Measurements from ENCODE around the gene ERC2.
A peak's percentile ranks its signal among the peaks of the same experiment; 100 is the strongest.

Gene ERC2

DNA sequence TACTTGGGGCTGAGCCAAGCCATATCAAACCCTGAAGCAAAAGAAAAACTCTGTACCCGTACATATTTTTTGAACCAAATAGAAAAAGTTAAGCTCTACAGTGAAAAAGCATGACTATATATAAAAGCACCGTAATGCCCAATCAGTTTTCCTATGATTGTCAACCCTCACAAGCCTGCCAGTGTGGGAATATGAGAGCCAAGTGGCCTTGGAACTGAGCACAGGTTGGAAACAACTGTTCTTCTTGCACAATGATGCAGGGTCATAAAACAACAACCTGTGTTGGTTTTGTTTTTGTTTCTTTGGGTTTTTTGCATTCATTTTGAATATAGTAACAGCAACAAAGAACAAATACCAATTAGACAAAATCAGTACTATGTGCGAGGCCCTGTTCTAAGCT lies 3.5 kb upstream of the ERC2 start (continued):
- TF ChIP-seq SP2 (tag by site-specific recombination; IDR thresholded peaks at IDR 0.05), result no peak
- TF ChIP-seq, protein P1, sequence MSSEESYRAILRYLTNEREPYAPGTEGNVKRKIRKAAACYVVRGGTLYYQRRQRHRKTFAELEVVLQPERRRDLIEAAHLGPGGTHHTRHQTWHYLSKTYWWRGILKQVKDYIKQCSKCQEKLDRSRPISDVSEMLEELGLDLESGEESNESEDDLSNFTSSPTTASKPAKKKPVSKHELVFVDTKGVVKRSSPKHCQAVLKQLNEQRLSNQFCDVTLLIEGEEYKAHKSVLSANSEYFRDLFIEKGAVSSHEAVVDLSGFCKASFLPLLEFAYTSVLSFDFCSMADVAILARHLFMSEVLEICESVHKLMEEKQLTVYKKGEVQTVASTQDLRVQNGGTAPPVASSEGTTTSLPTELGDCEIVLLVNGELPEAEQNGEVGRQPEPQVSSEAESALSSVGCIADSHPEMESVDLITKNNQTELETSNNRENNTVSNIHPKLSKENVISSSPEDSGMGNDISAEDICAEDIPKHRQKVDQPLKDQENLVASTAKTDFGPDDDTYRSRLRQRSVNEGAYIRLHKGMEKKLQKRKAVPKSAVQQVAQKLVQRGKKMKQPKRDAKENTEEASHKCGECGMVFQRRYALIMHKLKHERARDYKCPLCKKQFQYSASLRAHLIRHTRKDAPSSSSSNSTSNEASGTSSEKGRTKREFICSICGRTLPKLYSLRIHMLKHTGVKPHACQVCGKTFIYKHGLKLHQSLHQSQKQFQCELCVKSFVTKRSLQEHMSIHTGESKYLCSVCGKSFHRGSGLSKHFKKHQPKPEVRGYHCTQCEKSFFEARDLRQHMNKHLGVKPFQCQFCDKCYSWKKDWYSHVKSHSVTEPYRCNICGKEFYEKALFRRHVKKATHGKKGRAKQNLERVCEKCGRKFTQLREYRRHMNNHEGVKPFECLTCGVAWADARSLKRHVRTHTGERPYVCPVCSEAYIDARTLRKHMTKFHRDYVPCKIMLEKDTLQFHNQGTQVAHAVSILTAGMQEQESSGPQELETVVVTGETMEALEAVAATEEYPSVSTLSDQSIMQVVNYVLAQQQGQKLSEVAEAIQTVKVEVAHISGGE (tag by site-specific recombination; conservative IDR thresholded peaks at IDR 0.05; ENCODE audit: low read depth), result no peak

DNA sequence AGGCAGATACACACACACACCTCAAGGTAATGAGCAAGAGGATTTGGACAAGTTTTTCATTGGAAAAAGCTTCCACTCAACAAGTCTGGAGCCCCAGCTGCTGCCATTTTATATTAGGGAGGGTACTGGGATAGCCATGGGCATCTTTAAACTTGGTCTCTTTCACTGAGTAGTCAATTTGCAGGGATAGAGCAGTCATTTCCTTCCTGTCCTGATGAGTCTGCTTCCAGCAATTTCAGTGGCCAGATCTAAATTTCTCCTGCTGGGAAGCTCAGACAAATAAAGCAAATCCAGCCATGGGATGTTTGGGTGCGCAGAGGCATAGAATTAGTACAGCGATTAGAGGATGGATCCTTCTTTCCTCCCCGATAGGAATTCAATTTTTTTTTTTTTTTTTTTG lies 874 bp upstream of the ERC2 start:
- H3K9me3 ChIP-seq (ENCODE audit: control insufficient read depth, insufficient read depth, low read depth, low read length), result no peaks in the 10 kb centered on the region
- POLR2A ChIA-PET, result no interaction called here
- H3K4me1 ChIP-seq (ENCODE audit: control insufficient read depth, insufficient read depth, low read length), result no peaks in the 10 kb centered on the region
- H3K4me3 ChIP-seq (ENCODE audit: low read depth, low read length), result no peak overlapping the region
- no peaks in the 10 kb centered on the region for H3K36me3 ChIP-seq (ENCODE audit: control insufficient read depth in 2 of 2, insufficient read depth in 1 of 2, low read length in 2 of 2)
- no peak overlapping the region for H3K27ac ChIP-seq (ENCODE audit: extremely low read depth, low read depth, low read length)
- CTCF ChIA-PET, result interaction anchor here (0.8 to 1.6 kb wide), 6 partner anchors 9 to 129 kb away, joined by 3 to 6 read pairs (median 4); no protein-coding TSS in a partner anchor
- no peak for TF ChIP-seq ZNF747 (tag by site-specific recombination; IDR thresholded peaks at IDR 0.05)
- no peak for TF ChIP-seq ZNF324 (tag by site-specific recombination; IDR thresholded peaks at IDR 0.05)
- no peak for TF ChIP-seq SCRT1 (tag by site-specific recombination; IDR thresholded peaks at IDR 0.05; ENCODE audit: borderline replicate concordance)
- no peak for TF ChIP-seq GFI1B (tag by site-specific recombination; IDR thresholded peaks at IDR 0.05)
- no peak for TF ChIP-seq ZNF184 (tag by site-specific recombination; IDR thresholded peaks at IDR 0.05)
- TF ChIP-seq ZNF426 (tag by site-specific recombination; IDR thresholded peaks at IDR 0.05), result no peak
- TF ChIP-seq ZNF626 (tag by site-specific recombination; IDR thresholded peaks at IDR 0.05), result no peak
- no peak for TF ChIP-seq ZNF169 (tag by site-specific recombination; IDR thresholded peaks at IDR 0.05)
- TF ChIP-seq ZNF623 (tag by site-specific recombination; IDR thresholded peaks at IDR 0.05), result no peak
- TF ChIP-seq ZNF292 (tag by site-specific recombination; IDR thresholded peaks at IDR 0.05; ENCODE audit: borderline replicate concordance, low read depth), result no peak
- TF ChIP-seq, protein P2, sequence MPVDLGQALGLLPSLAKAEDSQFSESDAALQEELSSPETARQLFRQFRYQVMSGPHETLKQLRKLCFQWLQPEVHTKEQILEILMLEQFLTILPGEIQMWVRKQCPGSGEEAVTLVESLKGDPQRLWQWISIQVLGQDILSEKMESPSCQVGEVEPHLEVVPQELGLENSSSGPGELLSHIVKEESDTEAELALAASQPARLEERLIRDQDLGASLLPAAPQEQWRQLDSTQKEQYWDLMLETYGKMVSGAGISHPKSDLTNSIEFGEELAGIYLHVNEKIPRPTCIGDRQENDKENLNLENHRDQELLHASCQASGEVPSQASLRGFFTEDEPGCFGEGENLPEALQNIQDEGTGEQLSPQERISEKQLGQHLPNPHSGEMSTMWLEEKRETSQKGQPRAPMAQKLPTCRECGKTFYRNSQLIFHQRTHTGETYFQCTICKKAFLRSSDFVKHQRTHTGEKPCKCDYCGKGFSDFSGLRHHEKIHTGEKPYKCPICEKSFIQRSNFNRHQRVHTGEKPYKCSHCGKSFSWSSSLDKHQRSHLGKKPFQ (tag by site-specific recombination; IDR thresholded peaks at IDR 0.05), result no peak

DNA sequence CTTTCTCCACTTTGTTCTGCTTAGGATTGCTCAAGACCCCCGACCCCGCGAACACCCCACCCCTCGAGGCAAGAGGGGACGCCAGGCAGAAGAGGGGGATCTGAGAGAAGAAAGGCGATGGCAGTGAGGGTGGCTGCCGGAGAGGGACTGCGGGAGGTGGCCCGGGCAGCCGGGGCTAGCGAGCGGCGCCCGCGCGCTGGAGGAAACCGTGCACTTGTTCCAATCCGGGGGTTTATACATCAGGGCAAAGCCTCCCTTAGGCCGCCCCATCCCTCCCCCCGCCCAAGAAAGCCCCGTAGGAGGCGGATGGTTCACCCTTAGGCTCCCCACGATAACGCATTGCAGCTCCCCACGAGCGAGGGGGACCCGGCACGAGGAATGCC lies 475 bp downstream of the ERC2 start:
- peak overlapping the region; percentile 41; the same call in 1 of the 2 replicates for H3K27ac ChIP-seq (ENCODE audit: extremely low read depth, low read depth, low read length)
- ChIA-PET CTCF (interaction anchor here (0.7 to 1.2 kb wide), 2 partner anchors 21 to 23 kb away, joined by 3 read pairs; no protein-coding TSS in a partner anchor), POLR2A (no interaction called here)
- H3K36me3 ChIP-seq (ENCODE audit: control insufficient read depth in 2 of 2, insufficient read depth in 1 of 2, low read length in 2 of 2), result no peaks in the 10 kb centered on the region
- no peaks in the 10 kb centered on the region for H3K9me3 ChIP-seq (ENCODE audit: control insufficient read depth, insufficient read depth, low read depth, low read length)
- peak overlapping the region; percentile 65 for H3K4me3 ChIP-seq (ENCODE audit: low read depth, low read length)
- no peaks in the 10 kb centered on the region for H3K4me1 ChIP-seq (ENCODE audit: control insufficient read depth, insufficient read depth, low read length)
- no peak for TF ChIP-seq ZNF10 (tag by site-specific recombination; IDR thresholded peaks at IDR 0.05)
- peak; percentile 28; the same call in 1 of the 2 replicates for TF ChIP-seq ZNF335 (tag by site-specific recombination; conservative IDR thresholded peaks at IDR 0.05)
- TF ChIP-seq, protein P3, sequence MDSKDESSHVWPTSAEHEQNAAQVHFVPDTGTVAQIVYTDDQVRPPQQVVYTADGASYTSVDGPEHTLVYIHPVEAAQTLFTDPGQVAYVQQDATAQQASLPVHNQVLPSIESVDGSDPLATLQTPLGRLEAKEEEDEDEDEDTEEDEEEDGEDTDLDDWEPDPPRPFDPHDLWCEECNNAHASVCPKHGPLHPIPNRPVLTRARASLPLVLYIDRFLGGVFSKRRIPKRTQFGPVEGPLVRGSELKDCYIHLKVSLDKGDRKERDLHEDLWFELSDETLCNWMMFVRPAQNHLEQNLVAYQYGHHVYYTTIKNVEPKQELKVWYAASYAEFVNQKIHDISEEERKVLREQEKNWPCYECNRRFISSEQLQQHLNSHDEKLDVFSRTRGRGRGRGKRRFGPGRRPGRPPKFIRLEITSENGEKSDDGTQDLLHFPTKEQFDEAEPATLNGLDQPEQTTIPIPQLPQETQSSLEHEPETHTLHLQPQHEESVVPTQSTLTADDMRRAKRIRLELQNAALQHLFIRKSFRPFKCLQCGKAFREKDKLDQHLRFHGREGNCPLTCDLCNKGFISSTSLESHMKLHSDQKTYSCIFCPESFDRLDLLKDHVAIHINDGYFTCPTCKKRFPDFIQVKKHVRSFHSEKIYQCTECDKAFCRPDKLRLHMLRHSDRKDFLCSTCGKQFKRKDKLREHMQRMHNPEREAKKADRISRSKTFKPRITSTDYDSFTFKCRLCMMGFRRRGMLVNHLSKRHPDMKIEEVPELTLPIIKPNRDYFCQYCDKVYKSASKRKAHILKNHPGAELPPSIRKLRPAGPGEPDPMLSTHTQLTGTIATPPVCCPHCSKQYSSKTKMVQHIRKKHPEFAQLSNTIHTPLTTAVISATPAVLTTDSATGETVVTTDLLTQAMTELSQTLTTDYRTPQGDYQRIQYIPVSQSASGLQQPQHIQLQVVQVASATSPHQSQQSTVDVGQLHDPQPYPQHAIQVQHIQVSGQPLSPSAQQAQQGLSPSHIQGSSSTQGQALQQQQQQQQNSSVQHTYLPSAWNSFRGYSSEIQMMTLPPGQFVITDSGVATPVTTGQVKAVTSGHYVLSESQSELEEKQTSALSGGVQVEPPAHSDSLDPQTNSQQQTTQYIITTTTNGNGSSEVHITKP (tag by site-specific recombination; IDR thresholded peaks at IDR 0.05), result peak; percentile 54
- peak; percentile 80; the same call in 1 of the 2 replicates for TF ChIP-seq ZNF223 (tag by site-specific recombination; IDR thresholded peaks at IDR 0.05)
- no peak for TF ChIP-seq PRDM1 (tag by site-specific recombination; IDR thresholded peaks at IDR 0.05)
- peak; percentile 12; the same call in 1 of the 2 replicates for TF ChIP-seq KLF8 (tag by site-specific recombination; IDR thresholded peaks at IDR 0.05)
- TF ChIP-seq GLIS2 (tag by site-specific recombination; IDR thresholded peaks at IDR 0.05), result peak; percentile 67
- TF ChIP-seq ZNF596 (tag by site-specific recombination; IDR thresholded peaks at IDR 0.05), result no peak

All from HEK293 (cell line).